Embryonic facial prominence (tissue), 1 donor: ENCODE data around the gene TRIM23.
"Not testable (repeated sequence)": the region's sequence is repeated elsewhere in the genome, so short reads cannot be mapped to it uniquely, and the experiment has no call there.

Experiments used
- DNase-seq: peaks from one replicate; pipeline ENCODE4 v3.0.0-alpha.2; 2016; ENCODE audit errors: extremely low spot score

TRIM23 gene

DNA sequence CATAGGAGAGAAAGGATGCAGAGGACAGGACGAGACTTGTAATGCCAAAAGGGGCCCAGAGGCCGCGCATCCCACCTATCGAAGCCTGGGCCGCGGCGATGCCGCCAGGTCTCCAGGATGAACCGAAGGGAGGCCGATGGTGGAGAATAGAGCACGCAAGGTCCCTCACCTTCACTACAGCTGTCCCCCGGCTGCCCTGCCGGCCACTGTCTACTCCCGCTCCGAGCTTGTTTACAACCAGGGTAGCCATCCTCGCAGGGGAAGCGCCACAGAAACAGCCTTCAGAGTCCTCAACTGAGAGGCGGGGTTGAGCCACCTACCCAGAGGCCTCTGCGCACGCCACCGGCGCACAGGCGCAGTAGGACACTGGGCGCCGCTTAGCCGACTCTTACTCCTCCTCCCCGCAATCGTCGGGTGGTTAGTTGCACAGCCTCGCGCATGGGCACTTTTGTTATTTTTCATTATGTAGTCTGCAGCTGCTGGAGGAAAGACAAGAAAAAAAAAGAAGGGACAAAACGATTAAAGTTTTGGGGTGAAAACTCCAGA lies at the start of gene TRIM23:
Gene TRIM23, minus strand, starts transcription at position 309 of the 546 bp plus-strand sequence. Its CDS starts 59 bp downstream, at position 250.
- peak; percentile 93 for DNase-seq

DNA sequence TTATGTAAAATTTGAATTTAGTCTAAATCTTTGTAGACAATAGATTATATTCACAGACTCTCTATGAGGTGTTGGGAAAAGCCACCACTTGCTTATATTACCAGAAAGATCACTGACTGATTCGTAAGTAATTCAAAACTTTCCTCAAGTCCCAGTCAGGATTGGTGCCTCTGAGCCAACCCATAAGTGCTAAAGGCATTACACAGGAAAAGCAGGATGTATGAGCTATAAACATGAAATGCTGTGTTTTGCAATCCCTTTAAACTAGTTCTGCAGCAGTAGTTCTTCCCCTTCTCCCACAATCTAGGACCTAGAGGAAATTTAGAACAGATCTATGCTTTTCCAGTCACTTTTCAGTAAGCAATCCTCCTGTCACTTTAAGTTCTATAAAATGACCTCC lies 48.7 kb upstream of the TRIM23 start:
- DNase-seq = no peak

DNA sequence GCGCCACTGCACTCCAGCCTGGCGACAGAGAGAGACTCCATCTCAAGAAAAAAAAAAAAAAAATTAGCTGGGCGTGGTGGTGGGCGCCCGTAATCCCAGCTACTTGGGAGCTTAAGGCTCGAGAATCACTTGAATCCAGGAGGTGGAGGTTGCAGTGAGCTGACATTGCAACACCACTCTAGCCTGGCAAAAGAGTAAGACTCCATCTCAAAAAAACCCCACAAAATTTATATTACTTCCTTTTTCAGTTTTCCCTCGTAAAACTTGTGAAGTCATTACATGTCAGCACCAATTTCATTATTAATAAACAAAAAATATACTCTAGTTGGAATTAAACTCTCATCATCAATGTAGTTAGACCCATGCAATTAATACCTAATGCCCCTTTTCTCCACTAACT lies 44.6 kb upstream of the TRIM23 start:
- no peak for DNase-seq

DNA sequence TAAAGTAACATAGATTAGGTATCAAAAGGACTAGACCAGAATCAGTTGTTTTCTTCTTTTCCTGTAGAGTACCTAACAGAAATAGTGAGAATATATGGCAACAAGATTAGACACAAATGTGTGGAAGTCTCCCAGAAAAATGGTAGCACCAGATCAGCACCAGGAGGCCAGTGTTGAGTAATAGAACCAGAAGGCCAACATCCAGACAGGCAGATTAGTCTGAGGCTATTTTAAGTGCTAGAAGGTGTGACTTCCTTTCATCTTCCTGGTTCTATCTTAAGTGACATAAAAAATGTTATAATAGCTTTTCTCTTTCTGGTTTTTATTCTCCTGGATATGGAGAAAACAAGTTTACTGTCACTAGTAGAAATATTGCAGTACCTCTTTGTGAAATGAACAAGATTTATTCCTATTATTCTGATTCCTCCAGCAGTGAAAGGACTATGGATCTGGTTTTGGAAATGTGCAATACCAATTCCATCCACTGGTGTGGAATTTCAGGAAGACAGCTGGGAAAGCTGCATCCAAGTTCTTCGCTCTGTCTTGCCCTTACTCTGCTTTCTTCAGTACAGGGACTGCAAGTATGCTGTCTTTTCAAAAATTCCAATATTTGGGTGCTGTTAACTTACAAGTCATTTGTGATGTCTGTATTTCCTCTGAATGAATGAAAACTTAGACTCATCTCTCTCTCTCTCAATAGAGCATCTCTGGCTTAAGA lies 39.8 kb upstream of the TRIM23 start:
- no peak for DNase-seq

DNA sequence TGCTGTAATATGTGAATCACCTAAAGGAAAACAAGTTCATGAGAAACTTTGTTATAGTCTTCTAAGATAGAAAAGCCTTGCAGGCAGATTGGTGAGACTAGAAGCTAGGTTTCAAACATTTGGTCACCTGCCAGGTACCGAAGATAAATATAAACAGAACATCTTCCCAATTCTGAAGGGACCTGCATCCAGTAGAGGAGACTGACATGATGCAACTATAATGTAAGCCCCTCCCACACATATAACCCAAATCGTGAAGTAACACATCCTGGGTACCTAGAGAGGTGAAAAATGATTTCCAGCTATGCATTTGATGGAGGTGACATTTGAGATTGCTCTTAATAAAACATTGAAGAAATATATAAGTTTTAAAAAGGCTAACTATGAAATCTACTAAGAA lies 30.6 kb upstream of the TRIM23 start:
- no peak for DNase-seq

DNA sequence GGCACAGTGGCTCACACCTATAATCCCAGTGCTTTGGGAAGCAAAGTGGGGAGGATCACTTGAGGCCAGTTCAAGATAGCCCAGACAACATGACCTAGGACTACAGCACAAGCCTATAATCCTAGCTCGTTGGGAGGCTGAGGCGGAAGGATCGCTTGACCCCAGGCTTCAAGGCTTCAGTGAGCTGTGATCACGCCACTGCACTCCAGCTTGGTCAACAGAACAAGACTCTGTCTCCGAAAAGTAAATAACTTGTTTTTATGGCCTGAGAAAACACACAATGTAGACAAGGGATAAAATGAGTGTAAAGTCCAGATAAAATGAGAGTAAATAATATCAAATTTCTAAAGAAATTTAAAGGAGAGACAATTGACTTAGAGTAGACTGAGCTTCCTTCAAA lies 27.0 kb upstream of the TRIM23 start:
- no peak for DNase-seq

DNA sequence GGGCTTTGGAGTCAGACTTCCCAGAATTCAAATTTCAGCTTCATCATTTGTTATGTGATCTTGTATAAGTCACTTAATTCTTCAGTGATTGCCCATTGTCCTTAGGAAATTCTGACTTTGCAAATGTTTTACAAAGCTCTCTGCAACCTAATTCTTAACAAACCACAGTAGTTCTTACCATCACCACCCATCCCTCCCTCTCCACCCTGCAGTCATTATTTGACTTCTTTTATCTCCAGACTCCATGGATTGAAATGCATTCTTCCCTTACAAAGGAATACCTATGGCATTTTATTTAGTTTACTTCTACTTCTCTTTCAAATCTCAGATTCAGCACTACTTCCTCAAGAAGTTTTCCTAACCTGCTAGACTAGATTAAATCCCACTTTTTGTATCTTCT lies 23.8 kb upstream of the TRIM23 start:
- DNase-seq = no peak

DNA sequence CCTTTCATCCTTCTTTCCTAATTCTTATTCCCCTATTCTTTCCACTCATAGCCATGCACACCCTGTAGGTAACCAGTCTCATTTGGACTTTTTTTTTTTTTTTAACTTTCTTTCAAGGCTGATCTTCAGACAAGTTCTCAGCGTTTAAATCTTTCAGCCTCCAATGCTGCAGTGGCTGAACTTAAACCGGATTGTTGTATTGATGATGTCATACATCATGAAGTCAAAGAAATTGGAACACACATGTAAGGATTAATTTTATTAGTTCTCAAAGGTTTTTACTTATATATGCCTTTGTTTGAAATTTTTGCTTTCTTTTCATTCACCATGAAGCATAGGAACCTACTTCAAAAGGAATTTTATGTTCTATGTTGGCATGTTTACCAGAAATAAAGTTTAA lies 22.8 kb upstream of the TRIM23 start:
- DNase-seq = no peak

DNA sequence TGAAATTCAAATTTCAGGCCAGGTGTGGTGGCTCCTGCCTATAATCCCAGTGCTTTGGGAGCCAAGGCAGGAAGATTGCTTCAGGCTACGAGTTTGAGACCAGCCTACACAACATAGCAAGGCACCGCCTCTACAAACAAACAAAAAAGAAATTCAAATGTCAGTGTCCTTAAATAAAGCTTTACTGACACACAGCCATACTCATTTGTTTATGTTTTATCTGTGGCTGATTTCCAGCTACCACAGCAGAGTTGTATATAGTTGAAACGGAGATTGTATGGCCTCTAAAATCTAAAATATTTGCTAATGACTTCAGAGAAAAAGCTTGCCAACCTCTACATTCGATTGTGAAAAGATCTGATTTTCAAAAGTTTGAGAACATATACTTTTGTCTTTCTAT lies 16.1 kb upstream of the TRIM23 start:
- no peak for DNase-seq

DNA sequence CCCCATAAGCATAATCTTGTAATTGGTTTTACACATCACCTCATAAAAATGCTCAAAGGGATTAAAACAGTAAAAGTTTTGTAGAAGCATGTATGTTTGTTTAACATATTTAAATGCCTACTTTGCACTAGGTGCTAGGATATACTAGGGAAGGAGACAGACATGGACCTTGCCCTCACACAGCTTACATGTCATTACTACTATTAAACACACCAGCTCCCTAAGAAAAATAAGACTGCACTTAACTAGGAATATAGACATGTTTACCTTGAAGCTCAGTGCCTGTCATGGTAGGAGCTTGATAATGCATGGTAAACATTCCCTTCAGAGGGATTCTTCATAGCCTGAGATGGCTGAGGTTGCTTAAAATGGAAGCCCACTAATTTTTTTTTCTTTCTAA lies 6.8 kb upstream of the TRIM23 start:
- no peak for DNase-seq

DNA sequence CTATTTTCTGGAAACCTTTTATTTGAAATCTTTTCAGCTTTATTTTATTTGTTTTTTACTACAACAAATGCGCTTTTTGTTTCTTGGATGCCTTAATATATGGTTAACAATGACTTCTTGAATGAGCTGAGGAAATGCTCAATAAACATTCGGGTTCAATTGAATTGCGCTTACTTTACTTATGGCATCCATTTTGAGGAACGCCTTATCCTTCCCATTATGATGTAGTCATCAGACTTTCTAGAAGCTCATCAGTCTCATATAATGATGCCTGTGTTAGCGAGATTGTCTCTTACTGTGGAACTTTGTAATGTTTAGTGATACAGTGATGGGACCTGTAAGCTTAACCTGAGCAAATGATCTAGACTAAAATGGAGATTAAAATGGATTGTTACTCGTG lies 1.6 kb upstream of the TRIM23 start:
- no peak for DNase-seq

DNA sequence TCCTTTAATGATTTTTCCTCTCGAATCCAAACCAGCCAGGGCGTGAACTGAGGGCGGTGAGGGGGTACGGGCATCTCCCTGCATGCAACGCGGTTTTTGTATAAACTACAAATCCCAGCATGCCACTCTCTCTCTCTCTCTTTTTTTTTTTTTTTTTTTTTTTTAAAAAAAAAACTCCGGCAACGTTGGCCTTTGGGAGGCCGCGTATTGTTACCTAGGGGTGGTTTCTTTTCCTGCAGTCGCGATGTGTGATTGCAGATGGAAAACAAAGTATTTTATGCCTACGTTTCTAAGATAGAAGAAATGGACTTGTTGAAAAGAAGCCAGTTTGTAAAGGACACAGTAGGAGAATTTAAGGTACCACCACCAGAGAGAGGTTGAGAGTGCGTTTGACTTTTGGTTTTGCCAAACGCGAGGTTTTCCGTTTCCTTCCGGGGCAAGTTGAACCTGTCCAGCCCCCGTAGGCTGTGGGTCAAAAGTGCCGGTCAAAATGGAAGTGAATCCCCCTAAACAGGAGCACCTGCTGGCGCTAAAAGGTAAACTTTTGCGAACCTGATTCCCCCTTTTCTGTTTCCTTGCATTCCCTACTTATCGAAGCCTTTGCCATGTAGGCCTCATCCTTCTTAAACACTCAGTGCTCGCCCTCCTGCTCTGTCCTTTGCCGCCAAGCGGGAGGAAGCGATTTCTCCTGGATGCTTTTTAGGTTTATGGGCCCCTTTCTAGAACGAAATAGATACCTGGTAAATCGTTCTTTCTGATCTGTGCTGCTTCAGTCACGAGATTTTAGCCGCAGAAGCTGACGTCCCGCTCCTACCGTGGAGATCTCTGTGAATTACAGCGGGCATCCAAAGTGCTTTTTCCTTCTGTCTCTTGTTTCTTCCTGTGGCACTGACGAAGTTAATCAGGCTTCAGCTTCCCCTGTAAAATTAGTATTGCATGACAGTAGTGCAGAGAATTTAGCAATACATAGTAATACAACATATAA lies 730 bp upstream of the TRIM23 start, which contains the start of the genes SHLD3 and TRAPPC13:
Gene SHLD3, plus strand, starts transcription at position 457 of the 985 bp plus-strand sequence. CDS start 4,561 bp downstream, outside the sequence.
Gene TRAPPC13, plus strand, starts transcription at position 457 of the 985 bp plus-strand sequence. Its CDS starts 34 bp downstream, at position 491.
- peak; percentile 90 for DNase-seq

DNA sequence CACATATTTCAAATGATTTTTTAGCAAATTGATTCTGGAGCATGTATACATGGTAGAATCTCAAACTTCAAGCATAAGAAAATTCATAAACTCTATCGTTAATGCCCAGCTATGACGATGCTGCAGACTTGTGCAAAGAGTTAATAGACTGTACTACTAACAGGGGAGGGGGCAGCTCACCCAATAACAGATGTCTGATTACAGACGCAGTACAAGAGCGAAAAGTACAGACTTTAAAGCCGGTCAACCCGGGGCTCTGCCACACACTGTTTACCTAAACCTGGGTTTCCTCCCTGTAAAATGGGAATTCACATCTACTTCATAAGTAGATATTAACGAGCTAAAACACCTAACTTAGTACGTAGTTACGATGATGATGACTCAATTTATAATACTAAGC lies 651 bp downstream of the TRIM23 start:
- DNase-seq = no peak

DNA sequence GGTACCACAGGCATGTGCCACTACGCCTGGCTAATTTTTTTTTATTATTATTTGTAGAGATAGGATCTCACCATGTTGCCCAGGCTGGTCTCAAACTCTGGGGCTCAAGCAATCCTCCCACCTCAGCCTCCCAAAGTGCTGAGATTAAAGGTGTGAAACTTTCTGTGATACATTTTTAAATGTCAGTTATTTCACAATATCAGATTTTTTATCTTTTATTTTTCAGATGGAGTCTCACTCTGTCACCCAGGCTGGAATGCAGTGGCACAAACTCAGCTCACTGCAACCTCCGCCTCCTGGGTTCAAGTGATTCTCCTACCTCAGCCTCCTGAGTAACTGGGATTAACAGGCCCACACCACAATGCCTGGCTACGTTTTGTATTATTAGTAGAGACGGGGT lies 2.2 kb downstream of the TRIM23 start:
- not testable (repeated sequence) for DNase-seq

DNA sequence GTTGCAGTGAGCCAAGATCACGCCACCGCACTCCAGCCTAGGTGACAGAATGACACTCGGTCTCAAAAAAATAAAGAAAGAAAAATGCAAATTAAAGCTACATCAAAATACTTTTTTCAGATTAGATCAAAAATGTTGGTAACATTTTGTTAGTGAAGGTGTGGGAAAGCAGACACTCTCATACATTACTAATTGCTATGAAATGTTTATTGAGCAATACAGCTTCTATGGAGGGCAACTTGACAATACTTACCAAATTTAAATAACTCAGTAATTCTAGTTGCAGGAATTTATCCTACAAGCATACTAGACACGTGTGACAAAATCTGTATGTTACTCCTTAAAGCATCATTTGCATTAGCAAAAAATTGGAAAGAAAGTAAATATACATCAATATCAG lies 4.1 kb downstream of the TRIM23 start:
- no peak for DNase-seq

DNA sequence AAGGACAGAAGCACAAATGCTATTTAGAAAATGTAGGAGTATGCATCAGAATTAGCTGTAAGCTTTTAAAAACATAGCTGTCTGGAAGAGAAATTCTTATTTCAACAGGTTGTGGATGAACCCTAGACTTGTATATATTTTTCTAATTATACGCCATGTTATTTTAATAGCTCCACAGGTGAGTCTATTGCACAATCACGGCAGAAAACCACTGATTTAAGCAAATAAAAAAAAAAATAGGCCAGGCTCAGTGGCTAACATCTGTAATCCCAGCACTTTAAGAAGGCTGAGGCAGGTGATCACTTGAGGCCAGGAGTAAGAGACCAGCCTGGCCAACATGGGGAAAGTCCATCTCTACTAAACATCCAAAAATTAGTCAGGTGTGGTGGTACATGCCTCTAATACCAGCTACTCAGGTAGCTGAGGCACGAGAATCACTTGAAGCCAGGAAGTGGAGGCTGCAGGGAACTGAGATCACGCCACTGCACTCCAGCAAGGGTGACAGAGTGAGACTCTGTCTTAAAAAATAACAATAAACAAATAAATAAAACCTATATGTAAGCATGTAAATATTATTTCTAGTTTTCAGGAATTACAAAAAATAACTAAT lies 11.7 kb downstream of the TRIM23 start:
- DNase-seq = no peak

DNA sequence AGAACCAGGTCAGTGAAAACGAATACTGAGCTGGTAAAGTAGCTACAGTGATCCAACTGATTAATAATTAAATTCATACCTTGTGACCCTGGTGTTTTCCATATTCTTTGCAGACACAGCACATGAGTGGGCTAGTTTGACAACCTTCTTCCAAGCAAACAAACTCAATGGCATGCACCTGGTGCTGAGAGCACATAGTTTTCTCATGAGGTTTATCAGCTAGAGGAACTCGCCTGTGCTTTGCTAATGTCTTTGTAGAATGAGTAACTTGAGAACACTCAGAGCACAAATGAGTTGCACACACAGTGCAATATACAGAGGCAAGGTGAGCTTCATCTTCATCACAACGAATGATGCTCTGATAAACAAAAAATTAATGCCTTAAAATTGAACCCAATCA lies 12.6 kb downstream of the TRIM23 start:
- DNase-seq = no peak

DNA sequence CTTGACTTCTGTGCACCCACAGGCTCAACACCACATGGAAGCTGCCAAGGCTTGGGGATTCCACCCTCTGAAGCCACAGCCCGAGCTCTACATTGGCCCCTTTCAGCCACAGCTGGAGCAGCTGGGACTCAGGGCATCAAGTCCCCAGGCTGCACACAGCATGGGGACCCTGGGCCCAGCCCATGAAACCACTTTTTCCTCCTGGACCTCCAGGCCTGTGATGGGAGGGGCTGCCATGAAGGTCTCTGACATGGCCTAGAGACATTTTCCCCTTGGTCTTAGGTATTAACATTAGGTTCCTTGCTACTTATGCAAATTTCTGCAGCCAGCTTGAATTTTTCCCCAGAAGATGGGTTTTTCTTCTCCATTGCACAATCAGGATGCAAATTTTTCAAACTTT lies 22.4 kb downstream of the TRIM23 start:
- not testable (repeated sequence) for DNase-seq

DNA sequence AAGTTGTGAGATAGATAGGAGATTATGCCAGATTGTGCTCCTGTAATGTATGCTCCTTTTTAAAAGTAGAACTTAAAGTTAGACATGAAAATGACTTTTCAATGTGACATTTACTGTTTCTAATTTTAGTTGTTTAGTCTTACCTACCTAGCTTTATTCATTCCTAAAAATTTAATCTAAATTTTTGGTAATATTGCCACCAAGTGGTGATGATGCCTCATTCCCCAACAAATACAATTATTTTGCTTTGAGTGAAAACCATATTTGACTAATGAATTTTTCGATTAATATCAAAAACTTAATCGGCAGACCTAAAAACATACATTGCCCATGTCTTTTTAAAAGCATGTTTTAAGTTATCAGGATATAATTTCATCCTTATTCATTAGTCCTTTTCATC lies 35.4 kb downstream of the TRIM23 start:
- no peak for DNase-seq

DNA sequence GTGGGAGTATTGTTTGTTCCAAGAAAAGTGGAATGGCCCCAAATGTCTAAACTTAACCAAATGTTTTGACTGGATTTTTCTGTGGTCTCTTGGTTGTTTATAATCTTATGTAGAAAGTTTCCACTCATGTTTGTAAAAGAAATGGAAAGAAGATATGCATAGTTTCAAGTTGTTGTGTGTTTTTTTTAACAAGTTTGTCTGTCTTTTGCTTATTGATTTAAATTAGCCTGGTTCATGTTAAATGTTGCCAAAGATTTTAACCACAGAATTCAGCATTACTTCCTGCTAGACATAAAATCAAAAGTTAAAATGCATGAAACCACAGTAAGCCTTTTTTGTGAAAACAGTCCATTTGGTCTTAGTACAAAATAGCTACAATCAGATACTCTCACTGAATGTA lies 47.0 kb downstream of the TRIM23 start:
- DNase-seq = no peak

DNA sequence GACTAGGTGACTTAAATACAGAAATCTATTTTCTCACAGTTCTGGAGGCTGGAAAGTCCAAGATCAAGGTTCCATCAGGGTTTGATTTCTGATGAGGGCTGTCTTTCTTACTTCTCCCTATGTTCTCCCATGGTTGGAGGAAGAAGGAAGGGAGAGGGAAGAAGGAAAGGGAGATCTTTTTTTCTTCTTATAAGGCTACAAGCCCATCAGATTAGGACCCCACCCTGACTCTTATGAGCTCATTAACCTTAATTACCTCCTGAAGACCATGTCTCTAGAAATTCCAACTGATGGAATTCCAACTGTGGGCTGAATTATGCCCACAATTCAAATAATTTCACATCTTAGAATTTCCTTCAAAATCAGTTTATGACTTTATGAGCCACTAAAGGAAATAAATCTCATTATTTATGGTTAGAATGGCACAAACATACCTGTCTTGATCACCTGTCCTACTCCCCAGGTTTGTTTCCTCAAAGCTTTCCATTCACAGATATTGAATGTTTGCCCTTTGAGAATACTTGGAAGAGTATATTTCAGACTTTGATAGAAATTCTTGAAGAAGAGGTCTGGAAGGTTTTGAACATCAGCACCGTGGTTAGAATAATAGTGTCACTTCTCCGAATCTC lies 53.4 kb downstream of the TRIM23 start:
- DNase-seq = no peak
